Ishikawa (cell line): ENCODE data around the gene C17orf100.

Experiments used
- CEBPB ChIP-seq: IDR thresholded peaks from 2 replicates; pipeline ENCODE4 v1.6.1; 2012
- CREB1 ChIP-seq: IDR thresholded peaks from 2 replicates; pipeline ENCODE4 v1.6.1; 2012; ENCODE audit warnings: low read depth
- EGR1 ChIP-seq: IDR thresholded peaks from 2 replicates; pipeline ENCODE4 v1.6.1; 2012
- EP300 ChIP-seq: IDR thresholded peaks from 2 replicates; pipeline ENCODE4 v1.6.1; 2012; ENCODE audit warnings: borderline replicate concordance
- FOXM1 ChIP-seq: IDR thresholded peaks from 2 replicates; pipeline ENCODE4 v1.6.1; 2012; ENCODE audit warnings: low read depth, borderline replicate concordance
- MAX ChIP-seq: IDR thresholded peaks from 2 replicates; pipeline ENCODE4 v1.6.1; 2012
- NFIC ChIP-seq: IDR thresholded peaks from 2 replicates; pipeline ENCODE4 v1.6.1; 2012
- RAD21 ChIP-seq: IDR thresholded peaks from 2 replicates; pipeline ENCODE4 v1.6.1; 2012; ENCODE audit warnings: low read depth
- REST ChIP-seq: IDR thresholded peaks from 2 replicates; pipeline ENCODE4 v1.6.1; 2012; ENCODE audit warnings: low read depth, mild to moderate bottlenecking
- TAF1 ChIP-seq: IDR thresholded peaks from 2 replicates; pipeline ENCODE4 v1.6.1; 2012; ENCODE audit warnings: low read depth, mild to moderate bottlenecking
- TCF12 ChIP-seq: IDR thresholded peaks from 2 replicates; pipeline ENCODE4 v1.6.1; 2012; ENCODE audit warnings: low read depth
- TEAD4 ChIP-seq: IDR thresholded peaks from 2 replicates; pipeline ENCODE4 v1.6.1; 2012
- USF1 ChIP-seq: IDR thresholded peaks from 2 replicates; pipeline ENCODE4 v1.6.1; 2012
- YY1 ChIP-seq: IDR thresholded peaks from 2 replicates; pipeline ENCODE4 v1.6.1; 2012; ENCODE audit warnings: low read depth
- ZBTB7A ChIP-seq: IDR thresholded peaks from 2 replicates; pipeline ENCODE4 v1.6.1; 2012; ENCODE audit warnings: low read depth

C17orf100 gene

GRCh38 chr17:6651354-6651918, at the start of gene C17orf100, which contains the start of gene MED31:
TSS of gene C17orf100 (plus strand) at chr17:6651762. CDS start at chr17:6651914, 152 bp downstream.
TSS of gene MED31 (minus strand) at chr17:6651605. CDS start at chr17:6651528, 77 bp downstream.
- no peak for TF ChIP-seq FOXM1
- peak; percentile 83 for TF ChIP-seq YY1
- no peak for TF ChIP-seq REST
- no peak for TF ChIP-seq EP300
- peak; percentile 70 for TF ChIP-seq TAF1
- peak; percentile 73 for TF ChIP-seq MAX

GRCh38 chr17:6602141-6602540, 49.4 kb upstream of the C17orf100 start:
- TF ChIP-seq TEAD4 (no peak), EP300 (no peak), TCF12 (no peak), ZBTB7A (no peak), REST (no peak), USF1 (no peak)

- TF ChIP-seq FOXM1 (no peak), EGR1 (no peak), REST (no peak), CEBPB (no peak), USF1 (no peak), EP300 (no peak), CREB1 (no peak), TCF12 (no peak), NFIC (no peak), YY1 (no peak), MAX (no peak), ZBTB7A (no peak), RAD21 (no peak), TEAD4 (no peak), TAF1 (no peak)
These were observed 47.7 kb upstream of the C17orf100 start for GRCh38 chr17:6603744-6604325.

- TF ChIP-seq EGR1 (no peak), TEAD4 (no peak), ZBTB7A (no peak), FOXM1 (no peak), CREB1 (no peak), EP300 (no peak), CEBPB (no peak)
These were observed 46.4 kb upstream of the C17orf100 start for GRCh38 chr17:6605142-6605541.

GRCh38 chr17:6608321-6608720, 43.2 kb upstream of the C17orf100 start:
- TF ChIP-seq NFIC = no peak
- TF ChIP-seq ZBTB7A = no peak
- no peak for TF ChIP-seq MAX
- TF ChIP-seq USF1 = no peak
- TF ChIP-seq YY1 = no peak
- TF ChIP-seq CREB1 = no peak
- no peak for TF ChIP-seq CEBPB
- no peak for TF ChIP-seq TCF12
- no peak for TF ChIP-seq TEAD4
- no peak for TF ChIP-seq EP300
- TF ChIP-seq REST = no peak
- no peak for TF ChIP-seq TAF1
- no peak for TF ChIP-seq EGR1
- TF ChIP-seq FOXM1 = no peak
